22Rv1 (cell line): ENCODE measurements around the gene ZBTB21.

ENCODE experiments used
- H3K27ac ChIP-seq: fragments of 450-650 bp; 2 replicates; pipeline ENCODE4 v1.5.1; 2017
- CTCF ChIP-seq: fragments of 450-650 bp; IDR thresholded peaks from 2 replicates; pipeline ENCODE4 v1.5.1; 2017; ENCODE audit warnings: mild to moderate bottlenecking
- ZFX ChIP-seq: fragments of 450-650 bp; IDR thresholded peaks from 2 replicates; pipeline ENCODE4 v1.6.1; 2017; ENCODE audit warnings: antibody characterized with exemption, borderline replicate concordance

The ZBTB21 gene

GRCh38 chr21:42012344-42012743, 2.2 kb upstream of the ZBTB21 start:
- TF ChIP-seq CTCF, result no peak
- TF ChIP-seq ZFX, result no peak
- H3K27ac ChIP-seq, result no peak overlapping the region

GRCh38 chr21:42010507-42011495, 641 bp upstream of the ZBTB21 start:
- peak overlapping the region; percentile 74 for H3K27ac ChIP-seq

DNA sequence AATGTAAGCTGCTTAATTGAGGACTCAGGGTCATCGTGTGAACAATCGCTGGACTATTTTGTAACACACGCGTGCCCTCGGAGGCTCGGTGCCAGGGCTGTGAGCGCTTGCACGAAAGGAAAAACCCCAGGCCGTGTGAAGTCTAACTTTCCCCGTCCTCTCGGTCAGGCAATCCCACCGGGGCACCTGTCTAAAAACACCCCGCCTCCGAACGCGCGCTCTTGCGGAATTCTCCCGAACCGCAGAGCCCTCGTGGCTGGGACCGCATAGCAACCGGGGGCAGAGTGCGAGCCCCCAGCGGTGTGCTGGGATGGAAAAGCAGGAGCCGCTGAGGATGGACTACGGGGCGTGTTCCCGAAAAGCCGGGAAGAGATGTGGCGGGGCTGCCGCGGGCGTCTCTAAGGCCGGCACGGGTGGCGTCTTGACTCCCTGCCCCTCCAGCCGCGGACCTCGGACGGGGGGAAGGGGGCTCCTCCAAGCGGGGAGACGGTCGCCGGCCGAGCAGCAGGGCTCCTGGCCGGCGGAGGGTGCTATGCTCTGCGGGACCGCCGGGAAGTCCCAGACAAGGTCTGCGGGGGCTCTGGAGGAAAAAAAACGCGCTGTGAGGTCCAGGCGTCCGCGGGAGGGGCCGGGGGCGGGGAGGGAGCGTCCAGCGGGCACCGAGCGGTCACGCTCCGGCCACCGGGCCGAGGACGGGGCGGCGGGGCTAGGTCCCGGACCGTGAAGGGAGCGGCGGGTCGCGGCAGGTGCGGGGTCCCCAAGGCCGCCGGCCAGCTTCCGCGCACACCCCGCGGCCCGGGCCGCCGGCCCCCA, 936 bp downstream of the ZBTB21 start:
- TF ChIP-seq CTCF, result no peak
- no peak for TF ChIP-seq ZFX
- peak overlapping the region; percentile 74 for H3K27ac ChIP-seq

More at GRCh38 chr21:42010507-42011495, 641 bp upstream of the ZBTB21 start:
- no peak for TF ChIP-seq ZFX
- TF ChIP-seq CTCF, result no peak

DNA sequence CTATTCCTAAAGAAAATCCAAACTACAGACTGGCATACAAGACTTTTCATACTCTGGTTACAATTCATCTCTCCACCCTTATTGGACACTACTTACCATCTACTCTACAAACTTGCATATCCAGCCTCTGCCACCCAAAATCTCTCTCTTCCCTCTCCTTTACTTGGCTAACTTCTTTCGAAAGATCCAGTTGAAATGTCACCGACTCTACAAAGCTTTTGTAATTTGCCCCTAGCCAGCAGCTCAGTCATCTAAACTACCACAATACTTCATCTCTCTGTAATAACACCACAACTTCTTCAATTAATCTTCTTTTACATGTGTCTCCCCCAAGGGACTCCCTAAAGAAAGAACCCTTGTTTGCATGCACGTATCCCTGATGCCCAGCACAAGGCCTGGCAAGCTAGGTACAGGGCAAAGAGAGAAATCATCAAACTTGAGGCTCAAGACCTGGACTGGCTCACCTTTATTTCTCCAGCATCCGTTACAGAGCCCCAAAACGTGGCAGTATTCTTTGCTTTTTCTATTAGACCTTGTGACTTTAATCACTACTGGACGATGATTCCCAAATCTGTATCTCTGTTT, 2.7 kb downstream of the ZBTB21 start:
- no peak overlapping the region for H3K27ac ChIP-seq
- TF ChIP-seq ZFX (no peak), CTCF (no peak)

- no peak overlapping the region for H3K27ac ChIP-seq
- TF ChIP-seq ZFX, result no peak
Observed at GRCh38 chr21:42006765-42007164, 3.4 kb downstream of the ZBTB21 start.

- no peak overlapping the region for H3K27ac ChIP-seq
- TF ChIP-seq ZFX (no peak), CTCF (no peak)
Observed at GRCh38 chr21:42004406-42005199, 5.6 kb downstream of the ZBTB21 start.

GRCh38 chr21:42003051-42003461, 7.1 kb downstream of the ZBTB21 start:
- no peak for TF ChIP-seq ZFX
- TF ChIP-seq CTCF, result no peak
- no peak overlapping the region for H3K27ac ChIP-seq
